KOPT-K1 (cell line): ENCODE results near the gene CCDC167.
A peak's percentile ranks its signal among the peaks of the same experiment; 100 is the strongest.
"Not testable (repeated sequence)": the region's sequence is repeated elsewhere in the genome, so short reads cannot be mapped to it uniquely, and the experiment has no call there.

Experiments used
- H3K27ac ChIP-seq: fragments of 200-600 bp; sonication (generic); 2 replicates; pipeline ENCODE4 v1.5.1; 2016; ENCODE audit warnings: antibody characterized with exemption, mild to moderate bottlenecking, low read depth, low read length; ENCODE audit not compliant: poor library complexity, severe bottlenecking
- H3K36me3 ChIP-seq: fragments of 200-600 bp; sonication (generic); 2 replicates; pipeline ENCODE4 v1.5.1; 2017; ENCODE audit warnings: antibody characterized with exemption, mild to moderate bottlenecking, low read length, moderate library complexity; ENCODE audit not compliant: insufficient read depth
- H3K9me3 ChIP-seq: fragments of 200-600 bp; sonication (generic); 2 replicates; pipeline ENCODE4 v1.5.1; 2017; ENCODE audit warnings: antibody characterized with exemption, low read length, mild to moderate bottlenecking; ENCODE audit not compliant: insufficient read depth, poor library complexity, severe bottlenecking

The CCDC167 gene

DNA sequence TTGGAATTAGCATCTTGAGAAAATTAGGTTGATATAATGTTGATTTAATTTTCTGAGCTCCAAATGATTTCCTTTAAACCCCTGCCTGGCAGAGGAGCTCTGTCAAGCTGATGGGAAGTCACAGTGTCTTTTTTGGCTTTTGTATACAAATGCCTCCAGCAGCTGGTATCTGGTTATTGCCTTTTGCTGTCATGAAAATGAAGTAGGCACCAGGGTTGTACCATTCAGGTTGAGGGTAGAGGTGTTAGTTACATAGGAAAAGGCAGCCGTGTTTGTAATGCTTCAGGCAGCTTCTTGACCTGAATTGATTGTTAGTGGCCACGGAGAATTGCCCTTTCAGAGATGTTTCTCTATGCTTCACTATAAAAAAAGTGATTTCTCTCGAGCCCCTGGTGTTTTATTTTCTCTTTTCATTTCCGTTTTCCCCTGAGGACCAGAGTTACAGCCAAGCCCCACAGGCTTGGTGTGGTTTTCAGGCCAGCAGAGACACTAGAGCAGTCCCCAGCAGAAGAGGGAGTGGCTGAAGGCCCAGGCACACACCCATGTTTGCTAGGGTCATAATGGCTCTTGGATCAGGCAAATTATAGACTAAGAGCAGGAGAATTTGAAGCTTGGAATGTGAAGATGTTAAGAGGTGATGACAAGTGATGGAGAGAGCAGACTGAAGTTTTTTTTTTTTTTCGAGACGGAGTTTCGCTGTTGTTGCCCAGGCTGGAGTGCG is 45.1 kb downstream of the CCDC167 start:
- no peak overlapping the region for H3K27ac ChIP-seq
- H3K9me3 ChIP-seq: no peaks in the 10 kb centered on the region
- H3K36me3 ChIP-seq: peaks cover 99% of the 10 kb centered on the region

DNA sequence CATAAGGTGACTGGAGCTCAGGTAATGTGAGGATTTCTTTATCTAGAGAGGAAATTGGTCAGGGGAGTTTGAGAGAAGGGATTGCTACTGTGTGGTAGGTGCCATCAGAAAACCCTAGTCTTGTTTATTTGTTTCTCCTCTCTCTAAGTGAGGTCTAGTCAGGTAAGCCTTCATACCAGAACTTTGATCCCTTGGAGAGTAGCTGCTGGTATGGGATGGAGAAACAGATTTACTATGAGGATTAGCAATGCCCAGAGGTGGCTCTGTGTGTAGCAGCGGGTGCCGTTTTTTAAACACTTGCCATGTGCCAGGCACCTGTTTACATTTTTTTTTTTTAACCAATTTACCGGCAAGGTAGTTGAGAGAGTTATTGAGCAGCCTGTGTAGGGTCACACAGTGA is 47.2 kb downstream of the CCDC167 start:
- no peak overlapping the region for H3K27ac ChIP-seq
- peaks cover 99% of the 10 kb centered on the region for H3K36me3 ChIP-seq
- no peaks in the 10 kb centered on the region for H3K9me3 ChIP-seq

DNA sequence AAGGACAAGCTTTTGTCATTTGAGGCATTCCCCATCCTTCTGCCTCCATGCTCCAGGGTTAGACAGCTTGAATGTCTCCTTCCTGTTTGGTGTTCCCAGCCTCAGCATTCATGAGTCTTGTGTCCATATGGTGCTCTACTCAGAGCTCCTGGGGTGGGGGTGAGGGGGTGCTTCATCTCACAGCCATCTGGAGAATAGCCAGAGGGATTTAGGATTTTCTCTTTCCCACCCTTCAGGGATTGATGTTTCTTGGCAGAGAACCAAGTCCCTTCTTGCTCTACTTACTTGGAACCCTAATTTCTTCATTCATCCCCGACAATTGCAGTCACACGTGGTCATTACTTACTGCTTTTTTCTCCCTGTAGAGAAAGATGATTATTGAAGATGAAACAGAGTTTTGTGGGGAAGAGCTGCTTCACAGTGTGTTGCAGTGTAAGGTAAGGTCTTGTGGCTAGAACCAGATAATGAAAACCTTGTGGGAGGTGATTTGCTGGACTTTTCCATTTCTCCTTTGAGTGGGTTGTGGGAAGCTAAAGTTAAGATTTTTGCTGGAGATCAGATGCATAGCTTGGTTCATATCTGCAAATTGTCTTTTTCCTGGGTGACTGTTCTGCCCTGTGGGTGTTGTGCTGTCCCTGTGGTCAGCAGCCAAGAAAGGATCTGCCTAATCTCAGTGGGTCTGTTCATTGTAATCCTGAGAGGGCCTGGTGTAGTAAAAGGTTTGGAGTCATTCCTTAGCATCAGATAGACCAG is 48.1 kb downstream of the CCDC167 start:
- Histone ChIP-seq H3K27ac (no peak overlapping the region), H3K36me3 (peaks cover 99% of the 10 kb centered on the region), H3K9me3 (no peaks in the 10 kb centered on the region)

DNA sequence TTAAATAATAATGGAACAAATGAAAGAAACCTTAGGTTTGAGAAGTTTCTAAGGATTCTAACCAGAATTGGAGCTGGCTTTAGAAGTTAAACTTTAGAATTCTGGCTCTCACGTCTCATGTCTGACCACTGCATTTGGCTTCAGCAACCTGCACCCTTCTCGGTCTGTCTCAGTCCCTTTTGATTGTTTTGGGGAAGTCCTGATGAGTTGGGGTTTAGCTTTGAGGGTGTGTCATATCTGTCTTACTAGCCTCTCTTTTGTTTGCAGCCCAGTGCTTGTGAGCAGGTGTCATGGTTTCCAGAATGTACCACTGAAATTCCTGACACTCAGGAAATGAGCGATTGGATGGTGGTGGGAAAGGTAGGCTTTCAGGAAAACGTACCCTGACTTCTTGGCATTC is 49.7 kb downstream of the CCDC167 start:
- Histone ChIP-seq H3K27ac (no peak overlapping the region), H3K9me3 (no peaks in the 10 kb centered on the region), H3K36me3 (peaks cover 99% of the 10 kb centered on the region)

DNA sequence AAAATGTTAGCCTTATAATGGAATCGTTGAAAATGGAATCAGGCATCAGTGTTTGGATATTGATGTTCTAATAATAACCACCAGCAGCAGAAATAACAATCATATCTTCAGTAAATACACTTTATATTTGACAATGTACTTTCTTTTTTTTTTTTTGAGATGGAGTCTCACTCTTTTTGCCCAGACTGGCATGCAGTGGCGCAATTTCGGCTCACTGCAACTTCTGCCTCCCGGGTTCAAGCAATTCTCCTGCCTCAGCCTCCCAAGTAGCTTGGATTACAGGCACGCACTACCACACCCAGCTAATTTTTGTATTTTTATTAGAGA is 56.5 kb downstream of the CCDC167 start:
- peaks cover 88% of the 10 kb centered on the region for H3K36me3 ChIP-seq
- peak overlapping the region; percentile 52 for H3K27ac ChIP-seq
- not testable (repeated sequence) for H3K9me3 ChIP-seq

DNA sequence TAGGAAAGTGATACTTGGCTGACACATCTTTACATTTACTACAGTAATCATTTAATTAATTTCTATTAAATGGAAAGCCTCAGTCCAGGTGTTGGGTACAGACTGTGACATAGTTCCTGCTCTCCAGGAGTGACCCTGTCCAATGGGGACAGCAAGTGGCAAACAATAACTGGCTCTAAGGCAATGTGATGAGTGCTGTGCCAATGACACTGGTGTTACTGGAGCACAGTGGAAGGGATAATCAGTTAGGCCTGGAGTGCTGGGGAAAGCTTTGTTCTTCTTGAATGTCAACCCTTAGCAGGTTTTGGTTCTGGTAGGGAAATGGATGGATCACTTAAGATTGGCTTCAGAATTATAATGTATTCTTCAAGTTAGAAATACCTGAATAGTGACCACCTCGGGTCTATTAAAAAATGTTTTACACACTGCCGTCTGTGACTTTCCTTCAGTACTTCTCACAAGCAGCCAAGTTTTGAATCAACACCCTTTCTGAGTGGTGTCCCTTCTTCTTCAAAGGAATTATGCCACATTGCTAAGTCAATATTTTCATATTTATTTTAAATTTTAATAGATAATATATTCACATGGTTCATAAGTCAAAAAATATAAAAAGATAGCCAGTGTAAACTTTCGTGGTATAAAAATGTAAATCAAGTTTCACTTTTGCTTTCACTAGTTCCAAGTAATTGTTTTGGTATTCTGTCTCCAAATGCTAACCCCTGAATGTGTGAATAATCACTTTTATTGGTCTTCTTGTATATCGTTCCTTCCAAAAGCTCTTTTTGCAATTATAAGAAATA is 57.1 kb downstream of the CCDC167 start:
- peak overlapping the region; percentile 52 for H3K27ac ChIP-seq
- H3K36me3 ChIP-seq: peaks cover 88% of the 10 kb centered on the region
- no peaks in the 10 kb centered on the region for H3K9me3 ChIP-seq

DNA sequence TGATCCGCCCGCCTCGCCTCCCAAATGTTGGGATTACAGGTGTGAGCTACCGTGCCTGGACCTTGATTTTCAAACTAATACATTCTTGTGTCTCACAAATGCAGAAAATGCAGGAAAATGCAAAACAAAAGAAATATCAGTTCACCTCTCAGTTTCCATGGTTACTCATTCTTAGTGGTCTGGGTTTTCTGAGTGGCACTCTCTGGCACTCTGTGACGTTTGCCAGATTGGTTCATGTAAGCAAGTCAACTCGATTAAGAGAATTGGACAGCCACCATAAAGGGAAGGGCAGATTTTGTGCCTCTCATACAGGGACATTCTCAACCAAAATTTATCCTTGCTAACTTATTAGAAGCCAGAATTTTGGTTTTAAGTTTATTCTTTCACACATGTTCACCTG is 58.0 kb downstream of the CCDC167 start:
- Histone ChIP-seq H3K27ac (no peak overlapping the region), H3K36me3 (peaks cover 88% of the 10 kb centered on the region), H3K9me3 (no peaks in the 10 kb centered on the region)

DNA sequence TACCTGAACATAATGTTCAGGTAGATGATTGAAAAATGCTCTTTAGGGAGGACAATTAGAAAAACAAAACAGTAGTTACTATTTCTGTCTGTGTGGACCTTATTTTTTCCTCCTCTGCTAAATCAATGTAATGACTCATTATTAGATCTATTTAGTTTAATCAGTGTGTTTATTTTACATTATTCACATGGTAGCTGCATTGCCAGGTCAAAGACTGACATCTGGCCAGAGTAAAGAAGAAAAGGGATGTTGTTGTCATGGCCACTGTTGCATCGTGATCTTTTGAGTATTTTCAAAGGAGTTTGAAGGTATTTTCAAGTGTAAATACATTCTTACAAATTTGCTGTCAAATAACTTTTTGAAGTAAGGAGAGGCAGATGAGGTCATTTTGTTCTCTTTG is 60.8 kb downstream of the CCDC167 start:
- H3K36me3 ChIP-seq: peaks cover 77% of the 10 kb centered on the region

DNA sequence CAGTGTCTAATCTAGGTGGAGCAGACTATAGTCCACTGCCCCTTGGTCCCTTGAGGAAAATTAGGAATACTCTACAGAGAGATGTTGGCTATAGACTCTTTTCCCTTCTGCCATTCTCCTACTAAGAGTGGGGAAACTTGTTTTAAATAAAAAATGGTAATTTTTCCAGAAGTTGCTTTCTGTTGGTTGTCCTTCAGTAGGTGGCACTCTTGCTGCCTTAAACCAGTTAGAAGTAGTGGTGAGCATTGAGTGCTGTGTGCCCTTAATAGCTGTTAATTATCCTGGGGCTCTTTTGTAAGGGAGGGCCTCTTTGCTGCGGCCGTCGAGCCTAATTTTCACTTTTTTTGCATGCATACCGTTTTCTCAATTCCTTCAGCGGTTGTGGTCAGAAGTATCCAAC is 63.9 kb downstream of the CCDC167 start:
- Histone ChIP-seq H3K27ac (no peak overlapping the region), H3K9me3 (no peaks in the 10 kb centered on the region), H3K36me3 (peaks cover 58% of the 10 kb centered on the region)

More for the DNA sequence above, 60.8 kb downstream of the CCDC167 start:
- Histone ChIP-seq H3K9me3 (no peaks in the 10 kb centered on the region), H3K27ac (no peak overlapping the region)

DNA sequence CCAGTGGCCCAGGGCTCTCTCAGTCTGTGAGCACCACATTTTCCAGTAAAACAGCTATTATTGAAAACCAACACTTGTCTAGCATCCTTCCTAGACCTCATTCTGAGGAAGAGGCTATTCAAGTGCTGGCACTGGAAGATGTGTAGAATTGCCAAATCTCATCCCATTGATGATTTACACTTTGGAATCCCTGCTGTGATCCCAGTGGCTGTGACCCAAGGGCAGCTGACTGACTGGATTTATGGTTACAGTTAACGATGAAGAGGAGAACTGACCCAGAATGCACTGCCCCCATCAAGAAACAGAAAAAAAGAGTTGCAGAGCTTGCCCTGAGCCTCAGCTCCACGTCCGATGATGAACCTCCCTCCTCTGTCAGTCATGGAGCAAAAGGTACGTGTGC is 64.3 kb downstream of the CCDC167 start:
- peaks cover 54% of the 10 kb centered on the region for H3K36me3 ChIP-seq
- no peaks in the 10 kb centered on the region for H3K9me3 ChIP-seq
- no peak overlapping the region for H3K27ac ChIP-seq

DNA sequence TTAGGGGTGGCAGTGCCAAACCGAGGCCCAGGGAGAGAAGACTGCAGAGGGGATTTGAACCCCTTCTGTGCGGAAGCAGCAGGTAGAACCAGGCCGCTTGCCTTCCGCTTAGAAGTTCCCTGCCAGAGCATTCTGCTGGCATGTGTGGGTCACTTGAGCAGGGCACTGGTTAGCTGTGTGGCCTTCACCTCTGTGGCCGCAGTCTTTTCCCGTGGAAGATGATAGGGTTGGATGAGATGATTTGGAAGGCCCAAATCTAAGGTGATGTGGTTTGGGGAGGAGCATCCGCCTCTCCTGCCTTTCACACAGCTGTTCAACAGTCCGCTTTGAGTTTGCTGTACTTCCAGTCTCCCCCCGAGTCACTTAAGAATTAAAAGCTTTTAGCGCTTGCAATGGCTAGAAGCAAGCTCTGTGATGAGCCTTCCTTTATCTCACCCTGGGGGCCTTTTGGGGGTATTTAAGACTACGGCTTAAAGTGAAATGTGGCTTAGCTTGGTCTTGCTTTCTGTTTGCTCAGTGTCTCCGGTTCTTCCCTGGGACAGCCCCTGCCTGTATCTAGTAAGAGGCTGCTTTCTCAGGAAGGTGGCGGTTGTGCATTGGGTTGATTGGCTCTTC is 65.9 kb downstream of the CCDC167 start:
- Histone ChIP-seq H3K36me3 (peaks cover 38% of the 10 kb centered on the region), H3K9me3 (no peaks in the 10 kb centered on the region), H3K27ac (peak overlapping the region; percentile 92)
